Forelimb muscle (tissue), 1 donor: ENCODE results near the gene PPM1M. TPM values are rescaled to one million over a fixed set of nuclear protein-coding genes. Genes with fewer than 3 reads are reported as not detected.

Source experiments
- DNase-seq: peaks from one replicate; pipeline ENCODE4 v3.0.0-alpha.2; 2013; ENCODE audit warnings: low read depth
- polyA plus RNA-seq: library from polyadenylated mRNA; unstranded; fragments of 120-200 nt; gene quantifications from one replicate; pipeline ENCODE4 v1.2.1, GENCODE V29; 2013; ENCODE audit not compliant: insufficient read length

The PPM1M gene
- polyA plus RNA-seq, 1 donor = 13.3 TPM

GRCh38 chr3:52216585-52217408, 28.8 kb upstream of the PPM1M start:
- no peak for DNase-seq

GRCh38 chr3:52217409-52217805, 28.2 kb upstream of the PPM1M start:
- no peak for DNase-seq

DNA sequence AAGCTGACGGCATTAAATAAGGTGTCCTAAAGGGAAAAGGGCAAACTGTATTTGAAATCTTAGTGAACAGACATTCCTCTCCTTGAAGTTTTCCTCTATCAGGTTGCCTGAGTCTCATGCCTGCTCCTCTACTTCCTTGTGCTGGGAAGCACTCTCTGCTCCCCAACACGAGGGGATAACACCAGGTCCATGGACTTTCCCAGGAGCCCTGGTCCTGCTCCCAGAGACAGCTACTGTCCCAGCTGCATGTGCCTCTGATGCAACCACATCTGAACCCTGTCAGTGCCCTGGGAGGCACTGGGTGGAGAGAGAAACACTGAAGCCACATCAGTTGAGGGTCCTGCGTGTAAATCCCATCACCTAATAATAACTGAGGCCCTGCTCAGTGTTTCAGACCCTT, 27.5 kb upstream of the PPM1M start:
- no peak for DNase-seq

- no peak for DNase-seq
These were observed 27.1 kb upstream of the PPM1M start for GRCh38 chr3:52218454-52218853.

- DNase-seq = no peak
These were observed 26.5 kb upstream of the PPM1M start for GRCh38 chr3:52218937-52219650.

- no peak for DNase-seq
These were observed 25.1 kb upstream of the PPM1M start for GRCh38 chr3:52220380-52221026.

DNA sequence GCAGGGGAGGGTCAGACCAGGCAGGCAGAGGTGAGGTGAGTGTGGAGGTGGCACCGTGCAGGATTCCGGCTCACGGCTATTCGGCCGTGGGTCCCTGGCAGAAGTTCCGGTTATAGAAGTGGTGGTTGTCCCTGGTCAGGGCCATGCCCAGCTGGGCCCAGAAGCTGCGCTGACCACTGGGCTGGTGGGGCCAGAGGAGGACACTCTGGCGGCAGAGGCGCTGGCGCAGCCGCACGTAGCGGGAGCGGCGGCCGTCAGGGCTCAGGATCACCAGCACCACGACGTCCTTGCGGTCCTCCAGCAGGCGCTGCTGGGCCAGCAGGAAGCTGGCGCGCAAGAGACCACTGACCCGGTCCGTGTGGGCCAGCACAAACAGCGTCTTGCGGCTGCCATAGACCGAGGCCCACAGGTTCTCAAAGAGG, 24.4 kb upstream of the PPM1M start:
- no peak for DNase-seq

GRCh38 chr3:52221563-52222318, 23.8 kb upstream of the PPM1M start:
- DNase-seq = no peak

- no peak for DNase-seq
These were observed 23.0 kb upstream of the PPM1M start for GRCh38 chr3:52222319-52223221.

DNA sequence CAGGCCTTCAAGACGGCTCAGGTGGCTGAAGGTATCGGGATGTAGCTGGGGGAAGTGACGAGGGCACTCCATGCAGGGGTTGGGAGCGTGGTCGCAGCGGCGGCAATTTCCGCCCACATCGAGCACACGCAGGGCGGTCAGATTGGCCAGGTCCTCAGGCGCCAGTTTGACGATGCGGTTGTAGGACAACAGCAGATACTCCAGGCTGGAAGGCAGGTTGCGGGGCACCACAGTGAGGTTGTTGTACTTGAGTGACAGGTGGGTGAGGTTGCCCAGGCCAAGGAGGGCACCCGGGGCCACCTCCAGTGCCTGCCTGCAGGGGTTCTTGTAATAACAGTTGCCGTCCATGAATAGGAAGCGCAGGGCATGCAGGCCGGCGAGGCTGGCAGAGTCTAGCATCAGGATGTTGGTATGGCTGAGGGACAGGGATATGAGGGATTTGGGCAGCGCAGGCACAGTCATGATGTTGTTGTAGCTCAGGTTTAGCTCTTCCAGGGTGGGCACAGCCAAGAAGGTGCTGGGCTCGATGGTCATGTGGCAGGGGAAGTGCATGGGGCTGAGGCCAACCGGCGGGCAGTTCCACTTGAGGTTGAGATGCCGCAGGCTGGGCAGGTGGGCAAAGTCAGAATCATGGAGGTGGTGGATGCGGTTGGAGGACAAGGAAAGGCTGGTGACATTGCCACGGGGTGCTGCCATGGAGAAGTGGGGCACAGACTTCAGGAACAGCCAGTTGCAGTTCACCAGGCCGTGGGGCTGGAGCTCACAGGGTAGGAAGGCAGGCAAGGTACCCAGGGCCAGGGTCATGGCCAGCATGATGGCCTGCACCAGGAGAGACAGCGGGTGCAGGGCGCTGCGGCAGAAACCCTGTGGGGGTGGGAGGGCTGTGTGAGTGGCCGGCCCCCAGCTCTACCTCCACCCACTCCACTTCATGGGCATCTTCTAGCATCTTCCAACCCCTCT, 21.8 kb upstream of the PPM1M start:
- no peak for DNase-seq

DNA sequence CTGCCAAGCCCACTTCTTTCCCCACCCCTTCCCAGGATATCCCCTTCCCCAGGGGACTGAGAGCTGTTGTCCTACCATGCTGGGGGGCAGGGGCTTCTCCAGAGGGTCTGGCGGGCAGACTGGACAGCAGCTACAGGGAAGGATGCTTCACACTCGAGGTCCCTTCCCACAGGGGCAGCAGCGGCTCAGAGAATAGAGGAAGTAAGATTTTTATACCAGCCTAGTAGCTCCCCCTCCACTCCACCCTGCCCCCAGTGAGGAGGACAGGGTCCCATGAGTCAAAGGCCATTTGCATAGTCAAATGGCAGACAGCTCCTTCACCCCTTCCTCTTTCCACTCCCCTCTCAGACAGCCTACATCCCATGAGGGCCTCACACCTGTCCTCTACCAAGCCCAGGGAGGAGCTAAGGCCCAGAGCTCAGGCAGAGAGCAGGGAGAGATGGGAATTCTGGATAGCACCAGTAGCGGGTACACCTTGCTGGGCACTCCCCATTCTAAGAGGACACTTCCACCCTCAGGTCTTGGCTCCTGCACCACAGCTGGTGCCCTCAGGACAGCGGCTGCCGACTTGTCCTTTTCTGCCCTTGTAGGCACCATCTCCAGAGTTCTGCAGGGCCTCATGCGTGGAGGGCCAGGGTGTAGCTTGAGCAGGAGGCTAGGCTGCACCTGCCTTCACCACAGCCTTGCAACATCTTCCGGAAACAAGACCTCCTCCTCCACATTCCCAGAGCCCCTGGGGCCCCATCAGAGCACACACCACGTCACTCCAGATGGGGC, 19.9 kb upstream of the PPM1M start, which contains the start of gene TLR9:
TSS of gene TLR9 (minus strand) at position 194 of the 777 bp plus-strand sequence. CDS start at position 78, 116 bp downstream.
- no peak for DNase-seq

- no peak for DNase-seq
These were observed 19.2 kb upstream of the PPM1M start for GRCh38 chr3:52226229-52226817.

- DNase-seq = no peak
These were observed 18.4 kb upstream of the PPM1M start for GRCh38 chr3:52227117-52227516.

GRCh38 chr3:52227766-52228165, 17.8 kb upstream of the PPM1M start:
- DNase-seq = no peak

GRCh38 chr3:52228266-52228665, 17.3 kb upstream of the PPM1M start:
- DNase-seq = no peak

DNA sequence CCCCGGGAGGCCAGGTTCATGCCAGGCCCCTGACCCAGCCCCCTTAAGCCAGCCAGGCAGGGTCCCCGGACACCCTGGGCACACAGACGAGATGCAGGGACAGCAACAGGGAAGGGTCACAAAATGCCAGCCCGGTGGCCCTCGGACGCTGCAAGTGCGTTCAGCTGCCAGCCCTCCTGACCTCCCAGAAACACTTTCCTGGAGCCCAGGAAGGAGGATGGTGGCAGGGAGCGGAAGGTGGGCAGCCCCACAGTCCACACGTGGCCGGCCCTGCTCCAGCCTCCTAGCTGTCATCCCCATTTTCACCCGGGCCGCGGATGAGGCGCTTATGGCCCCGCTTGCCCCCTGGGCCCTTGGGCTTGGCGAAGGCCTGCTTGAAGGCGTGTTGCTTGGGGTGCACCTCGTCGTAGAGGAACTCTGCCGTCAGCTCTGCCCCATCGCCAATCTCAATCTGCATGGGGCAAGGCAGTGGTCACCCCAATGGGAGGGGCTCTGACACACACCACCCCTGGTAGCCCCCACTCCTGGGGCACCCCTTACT, 16.7 kb upstream of the PPM1M start:
- DNase-seq = no peak

- no peak for DNase-seq
These were observed 15.9 kb upstream of the PPM1M start for GRCh38 chr3:52229656-52230055.

- DNase-seq = no peak
These were observed 15.1 kb upstream of the PPM1M start for GRCh38 chr3:52230461-52230860.
